HUES6 (cell line): ENCODE data around the gene RNF166.
A peak's percentile ranks its signal among the peaks of the same experiment; 100 is the strongest.

Experiments
- H3K27ac ChIP-seq: 2 replicates; pipeline ENCODE4 v1.7.0; 2013; ENCODE audit warnings: low read depth, mild to moderate bottlenecking, low read length, inconsistent platforms
- H3K27me3 ChIP-seq: 2 replicates; pipeline ENCODE4 v1.6.1; 2013; ENCODE audit warnings: low read length; ENCODE audit not compliant: control insufficient read depth, insufficient read depth
- H3K36me3 ChIP-seq: 2 replicates; pipeline ENCODE4 v1.6.1; 2013; ENCODE audit warnings: low read length; ENCODE audit not compliant: control insufficient read depth, insufficient read depth
- H3K4me1 ChIP-seq: 2 replicates; pipeline ENCODE4 v1.6.1; 2013; ENCODE audit warnings: low read length; ENCODE audit not compliant: control insufficient read depth, insufficient read depth
- H3K4me3 ChIP-seq: 2 replicates; pipeline ENCODE4 v1.5.1; 2013; ENCODE audit warnings: low read depth, low read length
- H3K9ac ChIP-seq: one replicate; pipeline ENCODE4 v1.6.1; 2013; ENCODE audit warnings: mild to moderate bottlenecking, low read length
- H3K9me3 ChIP-seq: 2 replicates; pipeline ENCODE4 v1.6.1; 2013; ENCODE audit warnings: low read depth, low read length; ENCODE audit not compliant: control insufficient read depth, insufficient read depth

Gene RNF166

GRCh38 chr16:88706229-88706964 is at the start of gene RNF166, which contains the start of gene CTU2:
Gene RNF166 (minus strand): TSS chr16:88706408. CDS start chr16:88706325, 83 bp downstream.
Gene CTU2 (plus strand): TSS chr16:88706503. CDS start chr16:88706531, 28 bp downstream.
- Histone ChIP-seq H3K36me3 (peaks cover 10% of the 10 kb centered on the region; the same call in 1 of the 2 replicates), H3K4me1 (peaks cover 9% of the 10 kb centered on the region), H3K4me3 (peak within 1 kb of the TSS; percentile 97), H3K9me3 (no peaks in the 10 kb centered on the region), H3K27me3 (no peaks in the 10 kb centered on the region), H3K27ac (peak within 1 kb of the TSS; percentile 42; the same call in 1 of the 2 replicates), H3K9ac (peak within 1 kb of the TSS; percentile 88)

GRCh38 chr16:88754912-88755744 is 48.9 kb upstream of the RNF166 start:
- 0 out of 2 replicates have a peak overlapping the region, but pooled peaks have one; percentile 23 for H3K27ac ChIP-seq
- H3K36me3 ChIP-seq, result no peaks in the 10 kb centered on the region
- no peak overlapping the region for H3K4me3 ChIP-seq

GRCh38 chr16:88754109-88754911 is 48.1 kb upstream of the RNF166 start:
- Histone ChIP-seq H3K4me1 (peaks cover 28% of the 10 kb centered on the region), H3K9ac (no peak overlapping the region), H3K27me3 (peaks cover 17% of the 10 kb centered on the region; the same call in 1 of the 2 replicates), H3K27ac (0 out of 2 replicates have a peak overlapping the region, but pooled peaks have one; percentile 23), H3K9me3 (no peaks in the 10 kb centered on the region), H3K4me3 (no peak overlapping the region), H3K36me3 (no peaks in the 10 kb centered on the region)

More at GRCh38 chr16:88754912-88755744, 48.9 kb upstream of the RNF166 start:
- Histone ChIP-seq H3K9ac (no peak overlapping the region), H3K4me1 (peaks cover 34% of the 10 kb centered on the region), H3K27me3 (peaks cover 19% of the 10 kb centered on the region; the same call in 1 of the 2 replicates), H3K9me3 (no peaks in the 10 kb centered on the region)

GRCh38 chr16:88753602-88754001 is 47.4 kb upstream of the RNF166 start:
- Histone ChIP-seq H3K27ac (no peak overlapping the region), H3K36me3 (no peaks in the 10 kb centered on the region), H3K9ac (no peak overlapping the region), H3K4me3 (no peak overlapping the region), H3K27me3 (peaks cover 14% of the 10 kb centered on the region; the same call in 1 of the 2 replicates), H3K9me3 (no peaks in the 10 kb centered on the region), H3K4me1 (peaks cover 21% of the 10 kb centered on the region)

- Histone ChIP-seq H3K9ac (no peak overlapping the region), H3K27me3 (peaks cover 10% of the 10 kb centered on the region; the same call in 1 of the 2 replicates), H3K27ac (no peak overlapping the region), H3K4me3 (no peak overlapping the region), H3K4me1 (peaks cover 17% of the 10 kb centered on the region), H3K9me3 (no peaks in the 10 kb centered on the region), H3K36me3 (no peaks in the 10 kb centered on the region)
Observed at GRCh38 chr16:88753191-88753590, 47.0 kb upstream of the RNF166 start.

- H3K4me3 ChIP-seq, result no peak overlapping the region
- peaks cover 17% of the 10 kb centered on the region for H3K4me1 ChIP-seq
- H3K36me3 ChIP-seq, result no peaks in the 10 kb centered on the region
- peaks cover 6% of the 10 kb centered on the region; the same call in 1 of the 2 replicates for H3K27me3 ChIP-seq
- H3K9ac ChIP-seq, result no peak overlapping the region
- no peaks in the 10 kb centered on the region for H3K9me3 ChIP-seq
- no peak overlapping the region for H3K27ac ChIP-seq
Observed at GRCh38 chr16:88752386-88753002, 46.3 kb upstream of the RNF166 start.

- no peak overlapping the region for H3K27ac ChIP-seq
- H3K4me3 ChIP-seq, result no peak overlapping the region
- no peaks in the 10 kb centered on the region for H3K9me3 ChIP-seq
- H3K9ac ChIP-seq, result no peak overlapping the region
- H3K4me1 ChIP-seq, result peaks cover 17% of the 10 kb centered on the region
- peaks cover 6% of the 10 kb centered on the region; the same call in 1 of the 2 replicates for H3K27me3 ChIP-seq
- no peaks in the 10 kb centered on the region for H3K36me3 ChIP-seq
Observed at GRCh38 chr16:88750854-88751253, 44.6 kb upstream of the RNF166 start.

GRCh38 chr16:88749358-88749757 is 43.1 kb upstream of the RNF166 start:
- H3K9ac ChIP-seq, result no peak overlapping the region
- H3K4me3 ChIP-seq, result no peak overlapping the region
- H3K36me3 ChIP-seq, result no peaks in the 10 kb centered on the region
- H3K4me1 ChIP-seq, result peaks cover 13% of the 10 kb centered on the region
- peaks cover 3% of the 10 kb centered on the region; the same call in 1 of the 2 replicates for H3K27me3 ChIP-seq
- H3K27ac ChIP-seq, result no peak overlapping the region
- no peaks in the 10 kb centered on the region for H3K9me3 ChIP-seq

- no peaks in the 10 kb centered on the region for H3K9me3 ChIP-seq
- no peaks in the 10 kb centered on the region for H3K36me3 ChIP-seq
- H3K4me3 ChIP-seq, result no peak overlapping the region
- no peak overlapping the region for H3K27ac ChIP-seq
- H3K4me1 ChIP-seq, result peaks cover 12% of the 10 kb centered on the region; the same call in 1 of the 2 replicates
- H3K9ac ChIP-seq, result no peak overlapping the region
- peaks cover 5% of the 10 kb centered on the region; the same call in 1 of the 2 replicates for H3K27me3 ChIP-seq
Observed at GRCh38 chr16:88748364-88748763, 42.2 kb upstream of the RNF166 start.
